Smooth muscle cell (in vitro differentiated cells): ENCODE measurements around the gene DDX49. TPM values are rescaled to one million over a fixed set of nuclear protein-coding genes. Genes with fewer than 3 reads are reported as not detected.
A peak's percentile ranks its signal among the peaks of the same experiment; 100 is the strongest.

ENCODE experiments used
- DNase-seq: peaks from one replicate; lab custom pipeline; 2025; ENCODE audit not compliant: unreplicated experiment; lab: John Stamatoyannopoulos, UW
- H2AFZ ChIP-seq: fragments of 200-600 bp; sonication (generic); 2 replicates; pipeline ENCODE4 v1.6.0; 2016; ENCODE audit warnings: antibody characterized with exemption, low read depth, mild to moderate bottlenecking
- H3F3A ChIP-seq: fragments of 200-600 bp; sonication (generic); 2 replicates; pipeline ENCODE4 v1.6.0; 2017; ENCODE audit warnings: antibody characterized with exemption, low read depth
- H3K27ac ChIP-seq: fragments of 200-600 bp; sonication (generic); 2 replicates; pipeline ENCODE4 v1.5.1; 2016; ENCODE audit warnings: low read depth, mild to moderate bottlenecking
- H3K27me3 ChIP-seq: fragments of 200-600 bp; sonication (generic); 2 replicates; pipeline ENCODE4 v1.6.1; 2016; ENCODE audit warnings: low read depth, mild to moderate bottlenecking
- H3K36me3 ChIP-seq: fragments of 200-600 bp; sonication (generic); 2 replicates; pipeline ENCODE4 v1.5.1; 2016; ENCODE audit warnings: low read depth
- H3K4me1 ChIP-seq: fragments of 200-600 bp; sonication (generic); 2 replicates; pipeline ENCODE4 v1.5.1; 2016; ENCODE audit warnings: low read depth
- H3K4me2 ChIP-seq: fragments of 200-600 bp; sonication (generic); 2 replicates; pipeline ENCODE4 v1.6.0; 2016; ENCODE audit warnings: mild to moderate bottlenecking
- H3K4me3 ChIP-seq: fragments of 200-600 bp; sonication (generic); 2 replicates; pipeline ENCODE4 v1.5.1; 2016; ENCODE audit warnings: mild to moderate bottlenecking
- H3K79me2 ChIP-seq: fragments of 200-600 bp; sonication (generic); 2 replicates; pipeline ENCODE4 v1.6.0; 2016; ENCODE audit warnings: low read depth, mild to moderate bottlenecking
- H3K9ac ChIP-seq: fragments of 200-600 bp; sonication (generic); 2 replicates; pipeline ENCODE4 v1.6.0; 2016; ENCODE audit warnings: low read depth
- H3K9me3 ChIP-seq: fragments of 200-600 bp; sonication (generic); replicated peaks from 2 replicates; pipeline ENCODE4 v1.5.1; 2016; ENCODE audit warnings: low read depth
- H4K20me1 ChIP-seq: fragments of 200-600 bp; sonication (generic); 2 replicates; pipeline ENCODE4 v1.6.0; 2016; ENCODE audit warnings: low read depth
- WGBS: methylation state at CpG from one replicate; pipeline ENCODE4 v1.1.7; 2016; ENCODE audit warnings: low lambda C conversion rate; 5-methylcytosine and 5-hydroxymethylcytosine counted together
- polyA plus RNA-seq: library from polyadenylated mRNA; unstranded; fragments of >200 nt; fragmentation: Nextera tagmentation; extraction: Ambion mirVana; gene quantifications from 2 replicates; pipeline ENCODE4 v1.2.1, GENCODE V29; 2016
- total RNA-seq: library from RNA; depleted of rRNA; stranded (reverse); fragments of >200 nt; gene quantifications from 2 replicates; pipeline ENCODE4 v1.2.3, GENCODE V29; 2014
- TF ChIP-seq, protein P1 (sequence below): fragments of 200-600 bp; sonication (generic); IDR thresholded peaks from 2 replicates; pipeline ENCODE4 v1.5.1; 2017; ENCODE audit warnings: borderline replicate concordance, mild to moderate bottlenecking, antibody characterized with exemption; ENCODE audit not compliant: insufficient read depth, poor library complexity, severe bottlenecking

DDX49 gene
- total and polyA plus RNA-seq, 2 experiments from 2014 or later, result 36.1 to 39.6 TPM

DNA sequence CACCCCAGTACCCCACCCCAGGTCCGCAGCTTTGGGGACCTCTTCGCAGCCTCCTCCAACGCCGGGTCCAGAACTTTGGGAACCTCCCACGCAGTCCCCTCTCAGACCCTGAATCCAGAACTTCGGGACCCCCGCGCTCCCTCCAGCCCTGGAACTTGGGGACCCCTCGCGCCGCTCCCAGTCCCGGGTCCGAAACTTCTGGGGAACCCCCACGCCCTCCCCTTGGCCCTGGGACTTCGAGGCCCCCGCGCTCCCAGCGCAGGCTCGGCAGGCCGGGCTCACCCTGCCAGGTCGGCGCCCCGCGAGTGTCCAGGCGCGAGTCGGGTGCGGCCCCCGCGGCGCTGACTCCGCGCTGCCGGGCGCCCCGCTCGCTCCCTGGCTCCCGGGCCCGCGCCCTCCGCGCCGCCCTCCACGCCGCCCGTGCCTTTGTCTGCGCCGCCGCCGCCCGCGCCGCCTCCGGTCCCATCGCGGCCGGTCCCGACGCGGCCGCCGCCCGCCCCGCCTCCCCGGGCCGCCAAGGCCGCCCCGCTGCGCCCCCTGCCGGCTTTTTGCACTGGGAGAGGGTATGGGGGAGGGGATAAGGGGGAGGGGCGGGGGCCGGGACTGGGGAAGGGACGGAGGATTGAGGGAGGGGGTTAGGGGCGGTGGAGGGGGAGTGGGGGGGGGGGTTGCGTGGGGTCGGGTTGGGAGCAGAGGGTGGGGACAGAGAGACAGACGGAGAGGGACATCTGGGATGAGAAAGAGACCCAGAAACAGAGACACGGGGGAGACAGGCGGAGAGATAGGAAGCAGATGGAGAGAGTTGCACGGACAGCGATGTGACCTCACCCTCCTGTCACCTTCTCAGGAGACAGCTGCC is 21.5 kb downstream of the DDX49 start, which contains the start of gene HOMER3:
HOMER3 (minus strand) TSS at position 449 of the 859 bp plus-strand sequence. CDS start 2,235 bp downstream, outside the sequence.
- Histone ChIP-seq H3K4me3 (peak within 1 kb of the TSS; percentile 77), H2AFZ (peak within 1 kb of the TSS; percentile 83), H3K79me2 (peaks cover 20% of the 10 kb centered on the region), H3K4me2 (peak within 1 kb of the TSS; percentile 99), H3K27me3 (no peaks in the 10 kb centered on the region), H3K4me1 (peaks cover 6% of the 10 kb centered on the region), H3K27ac (peak within 1 kb of the TSS; percentile 41), H3K9ac (peak within 1 kb of the TSS; percentile 83), H3K36me3 (no peaks in the 10 kb centered on the region), H3F3A (no peaks in the 10 kb centered on the region), H4K20me1 (peaks cover 14% of the 10 kb centered on the region), H3K9me3 (no peaks in the 10 kb centered on the region)
- WGBS, result 6% methylated on average over 18 of the region's 81 CpGs
- TF ChIP-seq, protein P1, sequence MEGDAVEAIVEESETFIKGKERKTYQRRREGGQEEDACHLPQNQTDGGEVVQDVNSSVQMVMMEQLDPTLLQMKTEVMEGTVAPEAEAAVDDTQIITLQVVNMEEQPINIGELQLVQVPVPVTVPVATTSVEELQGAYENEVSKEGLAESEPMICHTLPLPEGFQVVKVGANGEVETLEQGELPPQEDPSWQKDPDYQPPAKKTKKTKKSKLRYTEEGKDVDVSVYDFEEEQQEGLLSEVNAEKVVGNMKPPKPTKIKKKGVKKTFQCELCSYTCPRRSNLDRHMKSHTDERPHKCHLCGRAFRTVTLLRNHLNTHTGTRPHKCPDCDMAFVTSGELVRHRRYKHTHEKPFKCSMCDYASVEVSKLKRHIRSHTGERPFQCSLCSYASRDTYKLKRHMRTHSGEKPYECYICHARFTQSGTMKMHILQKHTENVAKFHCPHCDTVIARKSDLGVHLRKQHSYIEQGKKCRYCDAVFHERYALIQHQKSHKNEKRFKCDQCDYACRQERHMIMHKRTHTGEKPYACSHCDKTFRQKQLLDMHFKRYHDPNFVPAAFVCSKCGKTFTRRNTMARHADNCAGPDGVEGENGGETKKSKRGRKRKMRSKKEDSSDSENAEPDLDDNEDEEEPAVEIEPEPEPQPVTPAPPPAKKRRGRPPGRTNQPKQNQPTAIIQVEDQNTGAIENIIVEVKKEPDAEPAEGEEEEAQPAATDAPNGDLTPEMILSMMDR, result peak; percentile 49
- DNase-seq, result peak; percentile 61

DNA sequence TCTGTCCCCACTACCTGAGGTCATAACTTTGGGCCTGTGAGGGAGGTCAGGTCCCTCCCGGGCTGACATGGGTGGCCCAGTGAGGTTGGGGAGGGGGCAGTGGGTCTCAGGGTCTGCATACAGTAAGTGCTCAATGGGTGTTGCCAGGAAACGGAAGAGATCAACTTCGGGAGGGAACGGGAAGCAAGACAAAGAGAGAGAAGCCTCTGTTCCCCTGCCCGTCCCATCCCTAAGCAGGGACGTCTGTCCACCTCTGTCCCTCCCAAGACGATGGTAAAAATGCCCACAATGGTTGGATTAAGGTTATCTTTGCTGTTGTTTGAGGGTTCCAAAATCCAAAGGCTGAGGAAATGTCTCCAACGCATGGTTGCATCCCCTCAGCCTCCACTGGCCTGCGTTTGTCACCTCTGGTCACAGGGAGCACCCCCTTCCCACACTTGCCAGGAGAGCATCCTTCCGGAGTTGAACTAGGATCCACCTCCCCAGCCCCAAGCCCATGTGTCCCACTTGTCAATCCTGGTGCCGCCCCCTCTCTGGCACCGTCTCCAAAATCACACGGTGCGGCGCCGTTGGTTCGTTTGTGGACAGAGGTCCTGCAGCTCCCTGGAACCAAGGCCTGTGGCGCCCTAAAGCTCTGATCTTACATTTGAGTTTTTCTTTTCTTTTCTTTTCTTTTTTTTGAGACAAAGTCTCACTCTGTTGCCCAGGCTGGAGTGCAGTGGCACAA is 22.3 kb downstream of the DDX49 start:
- TF ChIP-seq, protein P1, result no peak
- 69% methylated on average over 18 of the region's 18 CpGs for WGBS
- Histone ChIP-seq H3F3A (no peaks in the 10 kb centered on the region), H3K27ac (no peak overlapping the region), H3K9me3 (no peaks in the 10 kb centered on the region), H3K9ac (no peak overlapping the region), H3K4me1 (peaks cover 6% of the 10 kb centered on the region), H3K27me3 (no peaks in the 10 kb centered on the region), H3K36me3 (no peaks in the 10 kb centered on the region), H3K4me2 (peak overlapping the region; percentile 54), H3K79me2 (peaks cover 20% of the 10 kb centered on the region), H2AFZ (no peak overlapping the region), H4K20me1 (peaks cover 14% of the 10 kb centered on the region), H3K4me3 (no peak overlapping the region)
- no peak for DNase-seq

DNA sequence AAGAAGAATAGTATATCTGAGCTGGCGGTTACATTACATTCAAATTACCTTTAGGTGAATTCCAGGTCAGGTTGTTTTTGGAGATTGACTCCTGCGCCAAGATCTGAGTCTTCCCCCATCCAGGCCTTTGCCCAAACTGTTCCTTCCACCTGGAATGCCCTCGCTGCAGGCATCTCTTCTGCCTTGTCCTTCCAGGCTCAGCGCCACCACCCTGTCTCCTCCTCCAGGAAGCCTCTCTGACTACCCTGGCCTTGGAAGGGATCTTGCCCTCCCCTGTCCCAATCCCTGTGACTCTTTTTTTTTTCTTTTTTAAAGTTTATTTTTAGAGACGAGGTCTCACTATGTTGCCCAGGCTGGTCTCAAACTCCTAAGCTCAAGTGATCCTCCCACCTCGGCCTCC is 23.2 kb downstream of the DDX49 start:
- TF ChIP-seq, protein P1, result no peak
- Histone ChIP-seq H4K20me1 (peaks cover 14% of the 10 kb centered on the region), H3K9me3 (no peaks in the 10 kb centered on the region), H3K4me2 (no peak overlapping the region), H3K4me1 (peaks cover 6% of the 10 kb centered on the region), H3K36me3 (no peaks in the 10 kb centered on the region), H3K9ac (no peak overlapping the region), H3K4me3 (no peak overlapping the region), H3K27ac (no peak overlapping the region), H2AFZ (no peak overlapping the region), H3F3A (no peaks in the 10 kb centered on the region), H3K79me2 (peaks cover 20% of the 10 kb centered on the region), H3K27me3 (no peaks in the 10 kb centered on the region)
- DNase-seq, result no peak
- whole genome bisulfite sequencing, result 87% methylated on average over 6 of the region's 6 CpGs
